GM12892 (cell line): ENCODE data around the gene ADD1.

Source experiments
- POLR2A ChIP-seq: IDR thresholded peaks from 2 replicates; pipeline ENCODE4 v1.6.1; 2011; ENCODE audit warnings: low read depth, low read length, control low read depth
- TAF1 ChIP-seq: IDR thresholded peaks from 2 replicates; pipeline ENCODE4 v1.6.1; 2011; ENCODE audit warnings: low read depth, mild to moderate bottlenecking, control low read depth, low read length, borderline replicate concordance

- TF ChIP-seq TAF1 (no peak), POLR2A (no peak)
These were observed 33.9 kb upstream of the ADD1 start for GRCh38 chr4:2809610-2810180.
